Panc1 (cell line): ENCODE measurements around the gene MLH3. TPM values are rescaled to one million over a fixed set of nuclear protein-coding genes. Genes with fewer than 3 reads are reported as not detected.

Experiments
- ATAC-seq: fragments of 200-7000 bp; cut with Tn5 transposase; 2 replicates; pipeline ENCODE4 v1.9.1; 2020; ENCODE audit warnings: mild to moderate bottlenecking, moderate library complexity
- BruUV-seq: library from RNA; stranded (reverse); fragments of 400-500 nt; replicated peaks from 2 replicates; lab custom pipeline; 2021; lab: Mats Ljungman, UMichigan
- CTCF ChIA-PET: fragments of 300-600 bp; sonication (Branson Sonifier 250); formaldehyde crosslinking; loops from one replicate; lab custom pipeline; 2022; ENCODE audit warnings: antibody characterized with exemption; lab: Charles Lee
- POLR2A ChIA-PET: fragments of 300-600 bp; sonication (Branson Sonifier 250); formaldehyde crosslinking; loops from one replicate; lab custom pipeline; 2022; ENCODE audit warnings: antibody characterized with exemption; lab: Charles Lee
- DNase-seq: peaks from one replicate; pipeline ENCODE4 v3.0.0-alpha.2; 2010; ENCODE audit warnings: low read depth, low spot score
- H3K27ac ChIP-seq: 2 replicates; pipeline ENCODE4 v1.5.1; 2011; ENCODE audit warnings: mild to moderate bottlenecking, low read length, inconsistent platforms
- H3K27me3 ChIP-seq: fragments of 200-500 bp; sonication (Bioruptor generic); 2 replicates; pipeline ENCODE4 v1.6.0; 2014; ENCODE audit warnings: low read length, inconsistent platforms; ENCODE audit not compliant: control insufficient read depth, insufficient read depth
- H3K36me3 ChIP-seq: fragments of 200-500 bp; sonication (Bioruptor generic); 2 replicates; pipeline ENCODE4 v1.5.1; 2014; ENCODE audit warnings: inconsistent platforms, mild to moderate bottlenecking, low read length, moderate library complexity; ENCODE audit not compliant: control insufficient read depth, insufficient read depth
- H3K4me1 ChIP-seq: 2 replicates; pipeline ENCODE4 v1.5.1; 2011; ENCODE audit warnings: inconsistent platforms, mild to moderate bottlenecking, low read length, moderate library complexity; ENCODE audit not compliant: control insufficient read depth, insufficient read depth
- H3K4me3 ChIP-seq, 2 experiments: 2 replicates each; pipeline ENCODE4 v1.5.1; 2011 to 2012; ENCODE audit warnings: low read depth in 2 of 2, low read length in 2 of 2, mild to moderate bottlenecking in 2 of 2, inconsistent platforms in 1 of 2, moderate library complexity in 1 of 2
- H3K9me3 ChIP-seq: fragments of 200-500 bp; sonication (Bioruptor generic); 2 replicates; pipeline ENCODE4 v1.5.1; 2014; ENCODE audit warnings: low read depth, mild to moderate bottlenecking, inconsistent platforms, low read length, moderate library complexity; ENCODE audit not compliant: control insufficient read depth, insufficient read depth
- CTCF ChIP-seq: fragments of 450-650 bp; IDR thresholded peaks from 2 replicates; pipeline ENCODE4 v1.5.1; 2017; ENCODE audit warnings: mild to moderate bottlenecking
- POLR2AphosphoS5 ChIP-seq: IDR thresholded peaks from 2 replicates; pipeline ENCODE4 v1.6.1; 2012; ENCODE audit warnings: mild to moderate bottlenecking, low read depth, low read length, moderate library complexity
- REST ChIP-seq, 2 experiments: IDR thresholded peaks; 2 replicates each; pipeline ENCODE4 v1.6.1; 2011 to 2012; ENCODE audit warnings: low read depth in 2 of 2, control low read depth in 1 of 2, low read length in 1 of 2, mild to moderate bottlenecking in 1 of 2, moderate library complexity in 1 of 2; ENCODE audit not compliant: insufficient read depth in 1 of 2
- SIN3A ChIP-seq: IDR thresholded peaks from 2 replicates; pipeline ENCODE4 v1.6.1; 2012; ENCODE audit warnings: low read depth, mild to moderate bottlenecking, low read length, moderate library complexity, borderline replicate concordance; ENCODE audit not compliant: insufficient read depth
- TCF7L2 ChIP-seq: IDR thresholded peaks from 2 replicates; pipeline ENCODE4 v1.6.1; 2011; ENCODE audit warnings: mild to moderate bottlenecking, low read depth, low read length, inconsistent platforms
- in situ Hi-C: cut with HindIII; loops from 2 replicates; pipeline ENCODE4 v1.10.0; 2016; ENCODE audit warnings: low sequenced_read_pairs, low pct_unique_long_range_greater_than_20kb
- intact Hi-C: fragments of 100-400 bp; cut with micrococcal nuclease; formaldehyde crosslinking; loops from one replicate; pipeline ENCODE4 v1.10.0; 2022; ENCODE audit not compliant: unreplicated experiment
- total RNA-seq: library from RNA; stranded (reverse); gene quantifications from one replicate; pipeline ENCODE4 v1.2.1, GENCODE V29; 2021; ENCODE audit not compliant: unreplicated experiment

The MLH3 gene
- total RNA-seq, 1 experiment from 2014 or later: 17.0 TPM

GRCh38 chr14:74985806-74986205 is 65.5 kb downstream of the MLH3 start:
- peaks cover 3% of the 10 kb centered on the region; the same call in 1 of the 2 replicates for H3K4me1 ChIP-seq
- intact Hi-C loops (no loop called here), in situ Hi-C loops (no loop called here)
- H3K27ac ChIP-seq: no peak overlapping the region
- ATAC-seq (no peak), DNase-seq (no peak)
- POLR2A ChIA-PET: no interaction called here
- no peak for TF ChIP-seq POLR2AphosphoS5
- no peak for TF ChIP-seq TCF7L2
- no peak for TF ChIP-seq CTCF
- no peak for TF ChIP-seq SIN3A
- no peak for TF ChIP-seq REST (IDR thresholded peaks at IDR 0.05; ENCODE audit: insufficient read depth in 1 of 2, low read depth in 2 of 2, low read length in 1 of 2)
- BruUV-seq: no TSS peak
- H3K4me3 ChIP-seq: no peak overlapping the region
- H3K36me3 ChIP-seq: no peaks in the 10 kb centered on the region
- no peaks in the 10 kb centered on the region for H3K9me3 ChIP-seq
- CTCF ChIA-PET: no interaction called here
- H3K27me3 ChIP-seq: no peaks in the 10 kb centered on the region

- ChIA-PET CTCF (no interaction called here), POLR2A (no interaction called here)
- no peaks in the 10 kb centered on the region for H3K27me3 ChIP-seq
- no peak for ATAC-seq
- no peak overlapping the region for H3K4me3 ChIP-seq
- no peak for TF ChIP-seq REST (IDR thresholded peaks at IDR 0.05; ENCODE audit: insufficient read depth in 1 of 2, low read depth in 2 of 2, low read length in 1 of 2)
- peaks cover 4% of the 10 kb centered on the region for H3K4me1 ChIP-seq
- no peak overlapping the region for H3K27ac ChIP-seq
- no TSS peak for BruUV-seq
- intact Hi-C loops (no loop called here), in situ Hi-C loops (no loop called here)
- no peak for DNase-seq
- no peaks in the 10 kb centered on the region for H3K36me3 ChIP-seq
- H3K9me3 ChIP-seq: no peaks in the 10 kb centered on the region
Measured at GRCh38 chr14:74985028-74985310, 66.3 kb downstream of the MLH3 start.
